Measurements from ENCODE around the gene PIGU.

DNA sequence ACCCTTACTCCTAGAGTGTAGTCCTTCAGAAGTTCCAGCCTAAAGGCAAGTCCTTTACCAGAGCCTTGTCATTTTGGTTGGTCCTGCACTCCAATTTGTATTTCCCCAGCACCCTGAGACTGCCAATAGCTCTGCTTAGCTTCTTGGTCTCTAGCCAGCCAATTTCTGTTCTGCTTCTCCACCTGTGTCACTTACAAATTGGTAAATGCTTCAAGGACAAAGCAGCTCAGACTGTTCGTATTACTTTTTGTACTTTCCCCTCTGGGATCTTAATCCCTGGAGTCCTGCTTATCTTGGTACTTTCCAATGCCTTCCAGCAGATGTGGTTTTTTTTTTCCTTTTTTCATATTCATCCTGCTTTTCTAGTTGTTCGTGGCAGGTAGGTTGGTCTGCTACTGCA is 25.7 kb downstream of the PIGU start:
- TF ChIP-seq CTCF (IDR thresholded peaks at IDR 0.05) (no peak), POLR2A (IDR thresholded peaks at IDR 0.05) (no peak)

Measured in lower leg skin (tissue), 3 donors.